ENCODE measurements around the gene LMO2.
"Not testable (repeated sequence)": the region's sequence is repeated elsewhere in the genome, so short reads cannot be mapped to it uniquely, and the experiment has no call there.

LMO2 gene

GRCh38 chr11:33930317-33931021, 38.6 kb upstream of the LMO2 start:
- 90 to 95% methylated on average over 5 to 6 of the region's 7 CpGs for WGBS, 2 experiments (ENCODE audit: insufficient coverage in 2 of 2)
- Histone ChIP-seq H3K36me3 (ENCODE audit: control insufficient read depth, insufficient read depth, low read length) (no peaks in the 10 kb centered on the region), H3K4me3 (ENCODE audit: extremely low read depth, insufficient read depth, low read length, poor library complexity, severe bottlenecking) (no peak overlapping the region), H3K9me3 (ENCODE audit: control insufficient read depth, low read length) (peaks cover 21% of the 10 kb centered on the region), H3K27ac (ENCODE audit: low read depth, low read length, severe bottlenecking) (peak overlapping the region; percentile 81), H3K4me1 (ENCODE audit: control insufficient read depth, insufficient read depth, low read length, poor library complexity, severe bottlenecking) (peaks cover 15% of the 10 kb centered on the region)

- Histone ChIP-seq H3K4me3 (ENCODE audit: extremely low read depth, insufficient read depth, low read length, poor library complexity, severe bottlenecking) (no peak overlapping the region), H3K4me1 (ENCODE audit: control insufficient read depth, insufficient read depth, low read length, poor library complexity, severe bottlenecking) (peaks cover 6% of the 10 kb centered on the region), H3K36me3 (ENCODE audit: control insufficient read depth, insufficient read depth, low read length) (no peaks in the 10 kb centered on the region), H3K9me3 (ENCODE audit: control insufficient read depth, low read length) (peaks cover 21% of the 10 kb centered on the region), H3K27ac (ENCODE audit: low read depth, low read length, severe bottlenecking) (no peak overlapping the region)
- 96 to 100% methylated on average over 2 to 3 of the region's 4 CpGs for WGBS, 2 experiments (ENCODE audit: insufficient coverage in 2 of 2)
Observed at GRCh38 chr11:33928564-33928963, 36.7 kb upstream of the LMO2 start.

- 92 to 94% methylated on average over 15 to 16 of the region's 16 CpGs for WGBS, 2 experiments (ENCODE audit: insufficient coverage in 2 of 2)
Observed at GRCh38 chr11:33926671-33927552, 35.0 kb upstream of the LMO2 start.

GRCh38 chr11:33924341-33924740, 32.5 kb upstream of the LMO2 start:
- WGBS, 2 experiments (ENCODE audit: insufficient coverage in 2 of 2) = 86 to 97% methylated on average over 4 to 5 of the region's 5 CpGs
- H3K36me3 ChIP-seq (ENCODE audit: control insufficient read depth, insufficient read depth, low read length) = no peaks in the 10 kb centered on the region
- H3K4me3 ChIP-seq (ENCODE audit: extremely low read depth, insufficient read depth, low read length, poor library complexity, severe bottlenecking) = no peak overlapping the region
- no peaks in the 10 kb centered on the region for H3K4me1 ChIP-seq (ENCODE audit: control insufficient read depth, insufficient read depth, low read length, poor library complexity, severe bottlenecking)
- H3K27ac ChIP-seq (ENCODE audit: low read depth, low read length, severe bottlenecking) = no peak overlapping the region
- H3K9me3 ChIP-seq (ENCODE audit: control insufficient read depth, low read length) = no peaks in the 10 kb centered on the region

More at GRCh38 chr11:33926671-33927552, 35.0 kb upstream of the LMO2 start:
- Histone ChIP-seq H3K27ac (ENCODE audit: low read depth, low read length, severe bottlenecking) (no peak overlapping the region), H3K4me1 (ENCODE audit: control insufficient read depth, insufficient read depth, low read length, poor library complexity, severe bottlenecking) (peaks cover 6% of the 10 kb centered on the region), H3K36me3 (ENCODE audit: control insufficient read depth, insufficient read depth, low read length) (no peaks in the 10 kb centered on the region), H3K4me3 (ENCODE audit: extremely low read depth, insufficient read depth, low read length, poor library complexity, severe bottlenecking) (no peak overlapping the region), H3K9me3 (ENCODE audit: control insufficient read depth, low read length) (peaks cover 13% of the 10 kb centered on the region)

- Histone ChIP-seq H3K9me3 (ENCODE audit: control insufficient read depth, low read length) (no peaks in the 10 kb centered on the region), H3K27ac (ENCODE audit: low read depth, low read length, severe bottlenecking) (no peak overlapping the region), H3K4me1 (ENCODE audit: control insufficient read depth, insufficient read depth, low read length, poor library complexity, severe bottlenecking) (no peaks in the 10 kb centered on the region), H3K36me3 (ENCODE audit: control insufficient read depth, insufficient read depth, low read length) (no peaks in the 10 kb centered on the region), H3K4me3 (ENCODE audit: extremely low read depth, insufficient read depth, low read length, poor library complexity, severe bottlenecking) (no peak overlapping the region)
- WGBS, 2 experiments (ENCODE audit: insufficient coverage in 2 of 2) = 86 to 100% methylated on average over 1 of the region's 2 CpGs
Observed at GRCh38 chr11:33923626-33924025, 31.8 kb upstream of the LMO2 start.

GRCh38 chr11:33920838-33921613, 29.1 kb upstream of the LMO2 start:
- Histone ChIP-seq H3K9me3 (ENCODE audit: control insufficient read depth, low read length) (peaks cover 5% of the 10 kb centered on the region), H3K36me3 (ENCODE audit: control insufficient read depth, insufficient read depth, low read length) (no peaks in the 10 kb centered on the region), H3K4me1 (ENCODE audit: control insufficient read depth, insufficient read depth, low read length, poor library complexity, severe bottlenecking) (peaks cover 4% of the 10 kb centered on the region), H3K4me3 (ENCODE audit: extremely low read depth, insufficient read depth, low read length, poor library complexity, severe bottlenecking) (no peak overlapping the region), H3K27ac (ENCODE audit: low read depth, low read length, severe bottlenecking) (no peak overlapping the region)
- 88 to 94% methylated on average over 6 of the region's 8 CpGs for WGBS, 2 experiments (ENCODE audit: insufficient coverage in 2 of 2)

- no peak overlapping the region for H3K27ac ChIP-seq (ENCODE audit: low read depth, low read length, severe bottlenecking)
- no peaks in the 10 kb centered on the region for H3K36me3 ChIP-seq (ENCODE audit: control insufficient read depth, insufficient read depth, low read length)
- H3K4me3 ChIP-seq (ENCODE audit: extremely low read depth, insufficient read depth, low read length, poor library complexity, severe bottlenecking) = no peak overlapping the region
- H3K9me3 ChIP-seq (ENCODE audit: control insufficient read depth, low read length) = peaks cover 5% of the 10 kb centered on the region
- 100% methylated on average over 1 of the region's 1 CpG; no CpG with 5 or more reads in 1 of the 2 experiments for WGBS, 2 experiments (ENCODE audit: insufficient coverage in 2 of 2)
- peaks cover 4% of the 10 kb centered on the region for H3K4me1 ChIP-seq (ENCODE audit: control insufficient read depth, insufficient read depth, low read length, poor library complexity, severe bottlenecking)
Observed at GRCh38 chr11:33919645-33920044, 27.8 kb upstream of the LMO2 start.

- peaks cover 13% of the 10 kb centered on the region for H3K9me3 ChIP-seq (ENCODE audit: control insufficient read depth, low read length)
- no CpG with 5 or more reads among the region's 1 CpG for WGBS, 2 experiments (ENCODE audit: insufficient coverage in 2 of 2)
- H3K36me3 ChIP-seq (ENCODE audit: control insufficient read depth, insufficient read depth, low read length); H3K4me1 ChIP-seq (ENCODE audit: control insufficient read depth, insufficient read depth, low read length, poor library complexity, severe bottlenecking); H3K27ac ChIP-seq (ENCODE audit: low read depth, low read length, severe bottlenecking); H3K4me3 ChIP-seq (ENCODE audit: extremely low read depth, insufficient read depth, low read length, poor library complexity, severe bottlenecking): not testable (repeated sequence)
Observed at GRCh38 chr11:33917402-33917801, 25.5 kb upstream of the LMO2 start.

GRCh38 chr11:33916736-33917135, 24.9 kb upstream of the LMO2 start:
- peaks cover 13% of the 10 kb centered on the region for H3K9me3 ChIP-seq (ENCODE audit: control insufficient read depth, low read length)
- no peak overlapping the region for H3K4me3 ChIP-seq (ENCODE audit: extremely low read depth, insufficient read depth, low read length, poor library complexity, severe bottlenecking)
- peaks cover 13% of the 10 kb centered on the region for H3K4me1 ChIP-seq (ENCODE audit: control insufficient read depth, insufficient read depth, low read length, poor library complexity, severe bottlenecking)
- no peak overlapping the region for H3K27ac ChIP-seq (ENCODE audit: low read depth, low read length, severe bottlenecking)
- no peaks in the 10 kb centered on the region for H3K36me3 ChIP-seq (ENCODE audit: control insufficient read depth, insufficient read depth, low read length)

- Histone ChIP-seq H3K4me3 (ENCODE audit: extremely low read depth, insufficient read depth, low read length, poor library complexity, severe bottlenecking) (no peak overlapping the region), H3K27ac (ENCODE audit: low read depth, low read length, severe bottlenecking) (no peak overlapping the region), H3K4me1 (ENCODE audit: control insufficient read depth, insufficient read depth, low read length, poor library complexity, severe bottlenecking) (peaks cover 13% of the 10 kb centered on the region), H3K9me3 (ENCODE audit: control insufficient read depth, low read length) (peaks cover 13% of the 10 kb centered on the region), H3K36me3 (ENCODE audit: control insufficient read depth, insufficient read depth, low read length) (no peaks in the 10 kb centered on the region)
- WGBS, 2 experiments (ENCODE audit: insufficient coverage in 2 of 2) = 94 to 100% methylated on average over 3 to 5 of the region's 5 CpGs
Observed at GRCh38 chr11:33915526-33915925, 23.6 kb upstream of the LMO2 start.
